GM18858 (cell line): ENCODE results near the gene PPARA.

Experiments used
- ATAC-seq: cut with Tn5 transposase; IDR thresholded peaks from one replicate; pipeline ENCODE4 v1.9.1; 2021; ENCODE audit not compliant: unreplicated experiment

Gene PPARA

GRCh38 chr22:46290121-46290842 is 140.0 kb downstream of the PPARA start:
- no peak for ATAC-seq

DNA sequence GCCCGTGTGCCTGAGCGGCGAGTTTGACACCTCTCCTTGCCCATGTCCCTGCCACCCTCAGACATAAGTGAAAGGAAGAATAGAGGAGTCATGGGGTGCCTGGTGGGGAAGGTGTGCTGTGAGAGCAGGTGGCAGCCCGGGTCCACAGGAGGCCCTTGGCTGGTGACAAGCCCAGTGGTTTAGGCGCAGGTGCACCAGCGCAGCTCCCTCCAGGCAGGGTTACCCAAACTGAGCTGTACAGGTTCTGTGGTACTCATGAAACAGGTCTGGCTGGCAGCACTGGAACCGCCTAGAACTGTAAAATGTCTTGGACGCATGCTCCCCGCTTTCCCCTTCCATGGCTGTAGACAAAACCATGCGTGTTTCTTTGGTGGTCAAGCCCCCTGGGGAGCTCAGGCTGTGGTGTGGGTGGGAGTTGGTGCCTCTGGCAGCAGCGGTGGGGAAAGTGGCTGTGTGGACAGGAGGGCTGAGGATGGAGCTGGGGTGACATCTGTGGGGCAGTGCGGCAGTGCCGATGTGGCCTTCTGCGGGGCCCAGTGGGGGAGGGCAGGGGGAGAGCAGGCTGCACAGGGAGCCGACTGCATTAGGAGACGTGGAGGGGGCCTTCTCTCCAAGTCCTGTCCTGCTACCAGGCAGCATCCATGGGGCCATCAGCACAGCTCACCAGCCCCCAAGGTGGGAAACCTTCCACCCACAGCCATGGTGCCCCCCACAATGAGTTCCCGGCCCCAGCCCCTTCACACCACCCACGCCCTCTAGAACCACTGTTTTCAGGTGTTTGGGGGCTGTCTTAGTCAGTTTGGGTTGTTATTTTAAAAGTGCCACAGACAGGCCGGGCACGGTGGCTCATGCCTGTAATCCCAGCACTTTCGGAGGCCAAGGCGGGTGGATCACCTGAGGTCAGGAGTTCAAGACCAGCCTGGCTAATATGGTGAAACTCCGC is 140.8 kb downstream of the PPARA start:
- ATAC-seq = no peak

- no peak for ATAC-seq
Observed at GRCh38 chr22:46292173-46292572, 141.8 kb downstream of the PPARA start.

DNA sequence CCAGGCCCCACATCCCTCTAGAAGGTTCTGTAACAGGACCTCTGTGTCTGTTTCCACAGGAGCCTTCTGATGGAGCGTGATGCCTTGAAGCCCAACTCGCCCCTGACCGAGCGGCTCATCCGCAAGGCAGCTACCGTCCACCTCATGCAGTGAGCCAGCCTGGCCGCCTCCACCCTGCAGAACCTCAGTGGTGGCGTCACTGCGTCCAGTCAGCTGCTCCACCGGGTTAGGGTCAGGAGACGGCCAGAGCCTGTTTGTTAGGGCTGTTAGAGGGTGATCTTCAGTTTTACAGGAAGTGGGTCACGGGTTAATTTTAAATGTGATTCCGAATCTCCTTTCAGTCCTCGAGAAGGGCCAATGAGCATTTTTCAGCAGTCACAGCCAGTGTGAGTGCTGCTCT is 142.4 kb downstream of the PPARA start:
- no peak for ATAC-seq
